HG03378 (cell line): ENCODE results near the gene CALU.

Experiments
- ATAC-seq: cut with Tn5 transposase; IDR thresholded peaks from one replicate; pipeline ENCODE4 v1.9.1; 2021; ENCODE audit warnings: mild to moderate bottlenecking, moderate library complexity; ENCODE audit not compliant: unreplicated experiment

The CALU gene

GRCh38 chr7:128724743-128725142, 14.4 kb upstream of the CALU start:
- ATAC-seq, result no peak

DNA sequence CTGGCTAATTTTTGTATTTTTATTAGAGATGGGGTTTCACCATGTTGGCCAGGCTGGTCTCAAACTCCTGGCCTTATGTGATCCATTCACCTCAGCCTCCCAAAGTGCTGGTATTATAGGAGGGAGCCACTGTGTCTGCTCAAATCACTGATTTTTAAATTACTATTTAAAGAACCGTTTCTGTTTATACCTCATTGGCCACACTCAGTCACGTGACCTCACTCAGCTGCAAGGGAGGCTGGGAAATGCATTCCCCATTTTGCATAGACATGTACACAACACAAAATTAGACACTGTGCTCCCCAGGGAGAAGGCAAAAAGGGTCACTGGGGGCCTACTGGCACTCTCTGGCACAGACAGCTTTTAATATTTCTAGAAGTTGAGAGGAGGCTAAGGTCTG, 13.6 kb upstream of the CALU start:
- no peak for ATAC-seq

- no peak for ATAC-seq
Observed at GRCh38 chr7:128726059-128726736, 13.0 kb upstream of the CALU start.

DNA sequence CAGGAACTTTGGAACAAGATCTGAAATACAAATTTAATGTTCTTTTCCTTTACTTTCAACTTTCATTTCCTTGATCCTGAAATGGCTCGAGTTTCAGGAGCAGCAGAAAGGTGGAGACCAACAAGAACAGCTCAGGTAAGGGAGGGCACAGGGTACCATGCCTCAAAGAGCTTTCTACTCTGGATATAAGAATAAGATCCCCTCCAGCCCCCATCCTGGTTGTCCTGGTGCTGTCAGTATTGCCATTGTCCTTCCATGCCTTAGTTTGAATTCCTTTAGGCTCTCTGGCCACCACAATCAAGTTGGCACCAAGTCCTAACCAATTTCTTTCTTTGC, 12.5 kb upstream of the CALU start:
- no peak for ATAC-seq

DNA sequence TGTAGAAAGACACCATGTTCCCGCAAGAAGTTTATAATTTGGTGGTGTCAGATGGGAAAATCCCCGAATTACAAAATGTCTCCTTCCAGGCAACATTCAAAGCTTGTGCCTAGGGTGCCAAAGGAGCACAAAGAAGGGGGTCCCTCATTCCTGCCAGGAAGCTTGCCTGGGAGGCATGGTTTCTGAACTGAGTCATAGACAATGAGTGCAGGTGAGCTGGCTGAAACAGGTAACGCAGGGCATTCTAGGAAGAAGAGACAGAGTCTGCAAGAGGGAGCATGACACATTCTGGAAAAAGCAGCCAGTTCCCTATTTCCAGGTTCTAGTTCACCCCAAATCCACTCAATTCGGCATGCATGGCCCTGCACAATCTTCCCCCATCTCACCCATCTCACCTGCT, 11.9 kb upstream of the CALU start:
- ATAC-seq, result no peak

DNA sequence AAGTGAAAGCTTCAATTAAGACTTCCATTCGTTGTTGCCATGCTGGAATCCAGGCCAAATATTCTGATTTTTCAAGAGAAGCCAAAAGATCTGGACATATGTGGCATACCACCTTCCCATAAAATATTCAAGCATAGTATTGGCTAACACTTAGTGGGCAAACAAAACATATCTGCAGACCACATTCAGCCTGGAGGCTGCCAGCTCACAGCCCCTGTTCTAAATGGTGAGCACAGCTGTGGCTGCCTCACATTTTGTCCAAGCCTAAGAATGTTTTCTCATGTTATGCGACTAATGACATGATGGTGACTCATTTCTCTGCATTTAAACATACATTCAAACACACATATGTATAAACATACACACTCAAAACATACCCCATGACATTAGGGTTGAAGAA, 10.6 kb upstream of the CALU start:
- ATAC-seq, result no peak

- no peak for ATAC-seq
Observed at GRCh38 chr7:128729494-128729893, 9.7 kb upstream of the CALU start.

- ATAC-seq, result no peak
Observed at GRCh38 chr7:128731184-128731583, 8.0 kb upstream of the CALU start.

DNA sequence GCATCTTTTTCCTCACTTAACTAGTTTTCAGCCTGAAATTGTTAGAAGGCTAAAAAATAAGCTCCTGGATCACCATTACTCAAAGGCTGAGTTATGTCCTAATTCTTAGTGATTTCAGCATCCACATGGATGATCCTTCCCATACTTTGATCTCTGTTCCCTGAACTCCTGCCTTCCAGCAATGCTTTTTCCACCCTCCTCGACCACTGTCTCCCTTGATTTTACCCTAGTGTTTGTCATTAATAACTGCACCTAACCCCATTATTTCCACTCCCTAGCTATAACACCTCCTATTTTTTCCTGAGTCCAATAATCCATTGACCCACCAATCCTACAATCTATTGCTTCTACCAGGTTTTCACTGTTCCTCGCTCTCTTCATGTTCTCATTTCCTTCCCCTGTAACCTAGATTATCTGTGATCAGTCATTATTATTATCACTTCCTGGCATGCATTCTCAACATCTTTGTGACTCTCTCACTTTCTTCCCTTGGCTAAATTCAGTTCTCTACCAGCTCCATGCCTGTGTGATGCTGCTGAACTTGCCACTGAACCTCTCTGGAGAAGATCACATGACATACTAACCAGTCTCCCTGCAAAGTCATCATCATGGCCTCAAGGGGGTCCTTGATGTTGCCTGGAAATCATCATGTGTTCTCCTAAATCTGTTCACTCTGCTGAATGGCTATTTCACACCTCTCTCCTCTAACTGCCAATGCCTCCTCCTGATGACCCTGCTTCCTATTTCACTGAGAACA, 6.5 kb upstream of the CALU start:
- ATAC-seq, result no peak

- ATAC-seq, result no peak
Observed at GRCh38 chr7:128733278-128733645, 5.9 kb upstream of the CALU start.

DNA sequence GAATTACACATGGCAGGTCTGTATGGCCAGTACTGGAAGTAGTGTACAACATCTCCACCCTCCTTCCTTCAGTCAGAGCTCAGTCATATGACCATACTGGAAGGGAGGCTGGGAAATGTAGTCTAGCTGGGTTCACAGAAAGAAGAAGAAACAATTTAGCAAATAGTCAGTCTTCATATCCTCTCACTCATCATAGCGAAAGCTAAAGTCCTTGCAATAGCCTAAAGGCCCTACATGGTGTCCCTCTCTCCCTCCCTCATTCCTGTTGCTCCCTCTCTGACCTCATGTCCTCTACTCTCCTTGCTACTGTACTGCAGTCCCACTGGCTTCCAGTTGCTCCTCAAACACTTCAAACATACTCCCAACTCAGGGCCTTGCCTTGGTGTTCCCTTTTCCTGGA, 4.3 kb upstream of the CALU start:
- no peak for ATAC-seq

DNA sequence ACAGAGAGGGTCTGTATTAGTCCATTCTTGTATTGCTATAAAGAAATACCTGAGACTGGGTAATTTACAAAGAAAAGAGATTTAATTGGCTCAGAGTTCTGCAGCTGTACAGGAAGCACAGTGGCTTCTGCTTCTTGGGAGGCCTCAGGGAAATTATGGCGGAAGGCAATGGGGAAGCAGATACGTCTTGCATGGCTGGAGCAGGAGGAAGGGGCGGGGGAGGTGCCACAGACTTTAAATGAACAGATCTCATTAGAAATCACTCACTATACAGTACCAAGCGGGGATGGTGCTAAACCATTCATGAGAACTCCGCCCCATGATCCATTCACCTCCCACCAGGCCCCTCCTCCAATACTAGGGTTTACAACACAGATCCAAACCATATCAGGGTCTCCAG, 3.7 kb upstream of the CALU start:
- ATAC-seq, result no peak

DNA sequence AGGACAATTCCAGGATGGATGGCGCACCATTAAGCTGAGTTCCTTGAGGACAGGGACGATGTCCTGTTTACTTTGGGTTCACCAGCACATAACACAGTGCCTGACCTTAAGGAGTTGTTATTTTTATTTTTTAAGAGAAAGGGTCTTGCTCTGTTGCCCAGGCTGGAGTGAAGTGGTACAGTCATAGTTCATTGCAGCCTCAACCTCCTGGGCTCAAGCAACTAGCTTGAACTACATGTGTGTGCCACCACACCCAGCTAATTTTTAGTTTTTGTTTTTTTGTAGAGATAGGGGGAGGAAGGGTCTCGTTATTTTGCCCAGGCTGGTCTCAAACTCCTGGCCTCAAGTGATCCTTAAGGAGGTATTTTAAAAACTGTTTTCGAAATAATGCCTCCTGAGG, 1.7 kb upstream of the CALU start:
- ATAC-seq, result no peak

DNA sequence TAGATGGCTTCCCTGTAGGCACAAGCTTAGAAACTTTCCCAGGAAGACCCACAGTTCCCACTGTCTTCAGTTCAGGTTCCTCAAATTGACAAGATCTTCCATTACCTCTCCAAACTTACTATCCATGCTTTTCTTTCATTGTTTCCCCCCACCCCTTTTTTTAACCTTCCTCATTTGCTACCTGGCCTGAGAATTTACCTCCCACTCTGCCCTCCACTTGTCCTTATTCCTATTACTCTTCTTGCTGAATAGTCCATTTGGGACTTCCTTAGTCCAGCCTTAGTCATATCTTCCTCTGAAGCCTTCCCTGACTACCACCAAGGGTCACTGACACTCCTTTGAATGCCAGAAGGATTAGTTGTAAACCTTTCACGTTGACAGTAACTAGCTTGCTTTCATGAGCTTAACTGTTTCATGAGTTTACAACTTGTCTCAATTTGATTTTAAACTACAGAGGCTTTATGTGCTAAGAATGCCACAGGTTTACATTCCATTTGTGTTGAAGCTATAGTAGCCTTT, 1.2 kb upstream of the CALU start:
- no peak for ATAC-seq

GRCh38 chr7:128738570-128739047, 550 bp upstream of the CALU start:
- no peak for ATAC-seq

- no peak for ATAC-seq
Observed at GRCh38 chr7:128739990-128740682, 977 bp downstream of the CALU start.

- ATAC-seq, result no peak
Observed at GRCh38 chr7:128740996-128741395, 1.8 kb downstream of the CALU start.

DNA sequence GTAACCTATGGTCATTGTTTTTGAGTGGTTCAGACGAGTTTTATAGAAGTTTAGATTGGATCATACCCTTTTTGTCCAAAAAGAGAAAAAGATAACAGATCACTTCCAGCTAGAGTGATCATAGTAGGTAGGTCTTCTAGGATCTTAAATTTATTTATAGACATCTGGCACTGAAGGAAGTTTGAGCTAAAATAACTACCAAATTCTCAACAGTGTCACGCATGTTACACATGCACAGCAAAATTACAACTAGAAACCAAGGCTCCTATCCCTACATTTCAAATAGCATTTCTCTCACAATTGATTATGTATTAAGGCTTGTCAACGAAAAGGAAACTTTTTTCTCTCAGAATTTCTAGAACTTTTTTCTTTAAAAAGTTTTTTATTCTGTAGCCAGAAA, 2.3 kb downstream of the CALU start:
- ATAC-seq, result no peak

- no peak for ATAC-seq
Observed at GRCh38 chr7:128742206-128742605, 3.0 kb downstream of the CALU start.

DNA sequence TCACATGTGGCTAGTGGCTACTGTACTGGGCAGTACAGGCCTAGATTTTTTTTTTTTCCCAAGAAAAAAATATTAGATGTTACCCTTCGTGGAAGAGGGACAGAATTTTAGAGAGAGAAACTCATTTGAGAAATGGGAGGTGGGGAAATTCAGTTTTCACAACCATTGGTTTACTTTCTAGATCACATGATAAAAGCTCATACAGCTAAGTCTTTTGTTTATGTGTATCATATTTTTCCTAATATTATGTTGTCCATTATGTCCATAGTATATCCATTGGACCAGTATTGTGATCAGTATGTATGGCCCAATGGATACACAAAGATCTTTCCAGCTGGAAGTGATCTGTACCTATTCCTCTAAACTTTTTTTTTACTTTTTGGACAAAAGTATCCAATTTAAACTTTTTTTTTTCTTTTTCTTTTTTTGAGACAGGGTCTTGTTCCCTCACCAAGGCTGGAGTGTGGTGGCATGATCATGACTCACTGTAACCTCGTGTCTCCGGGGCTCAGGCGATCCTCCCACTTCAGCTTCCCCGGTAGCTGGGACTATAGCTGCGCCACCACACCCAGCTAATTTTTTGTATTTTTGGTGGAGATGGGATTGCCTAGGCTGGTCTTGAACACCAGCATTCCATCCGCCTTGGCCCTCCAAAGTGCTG, 4.1 kb downstream of the CALU start:
- no peak for ATAC-seq

DNA sequence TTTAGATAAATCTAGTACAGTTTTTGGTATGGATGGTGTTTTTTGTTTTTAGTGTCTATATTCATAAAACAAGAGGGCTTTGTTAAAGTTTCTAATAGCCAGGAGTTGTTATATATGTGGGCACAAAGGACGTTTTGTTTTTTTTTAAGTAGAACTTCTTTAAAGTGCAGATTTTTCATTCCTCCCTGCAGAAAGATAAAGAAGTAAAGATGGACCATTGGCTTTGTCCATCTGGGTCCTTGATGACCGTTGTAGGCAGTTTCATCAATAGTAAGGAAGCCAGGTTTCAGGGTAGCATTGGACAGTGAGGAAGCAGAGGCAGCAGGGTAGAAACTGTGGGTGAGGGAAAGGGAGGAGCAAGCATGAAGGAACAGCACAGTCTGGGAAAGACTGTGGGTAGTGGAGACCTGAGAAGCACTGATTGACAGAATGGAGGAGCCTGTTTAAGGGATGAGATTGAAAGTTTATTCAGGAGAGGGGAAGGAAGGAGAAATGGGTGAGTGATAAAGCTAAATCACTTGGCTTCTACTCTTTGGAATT, 5.3 kb downstream of the CALU start:
- ATAC-seq, result no peak
